ENCODE results near the gene MAS1. TPM values are rescaled to one million over a fixed set of nuclear protein-coding genes. Genes with fewer than 3 reads are reported as not detected.

The MAS1 gene
- polyA plus RNA-seq, 2 of the 4 experiments (the other 2 are of a cell fraction), result not detected

- CTCF ChIA-PET, result no interaction called here
- DNase-seq (ENCODE audit: low read depth in 1 of 2, low spot score in 1 of 2), result no peak
- WGBS (ENCODE audit: missing lambda C conversion rate), result 89% methylated on average over 1 of the region's 3 CpGs
- Histone ChIP-seq H3K4me1 (no peaks in the 10 kb centered on the region), H3K27ac (no peak overlapping the region), H3K4me2 (no peak overlapping the region), H3K4me3 (no peak overlapping the region), H3K9me3 (no peaks in the 10 kb centered on the region)
- FAIRE-seq, result no peak
- ATAC-seq, result no peak
- POLR2A ChIA-PET, result no interaction called here
- TF ChIP-seq CHD2 (IDR thresholded peaks at IDR 0.05; ENCODE audit: low read length, partially characterized antibody), result no peak
- no peak for TF ChIP-seq HOXA7 (CRISPR knock-in tag; IDR thresholded peaks at IDR 0.05)
- TF ChIP-seq FOSB (CRISPR knock-in tag; IDR thresholded peaks at IDR 0.05), result no peak
- no peak for TF ChIP-seq HOXB13 (CRISPR knock-in tag; IDR thresholded peaks at IDR 0.05; ENCODE audit: low read depth)
- TF ChIP-seq BHLHE40 (IDR thresholded peaks at IDR 0.05; ENCODE audit: low read depth, low read length), result no peak
- TF ChIP-seq ZFP36 (IDR thresholded peaks at IDR 0.05; ENCODE audit: borderline replicate concordance, partially characterized antibody), result no peak
- TF ChIP-seq JUNB (IDR thresholded peaks at IDR 0.05), result no peak
- no peak for TF ChIP-seq RNF2 (IDR thresholded peaks at IDR 0.05; ENCODE audit: borderline replicate concordance, low read depth)
- TF ChIP-seq USF2 (IDR thresholded peaks at IDR 0.05), result no peak
- no peak for TF ChIP-seq ELK1 (IDR thresholded peaks at IDR 0.05; ENCODE audit: low read depth, low read length)
- no peak for TF ChIP-seq E2F6 (IDR thresholded peaks at IDR 0.05; ENCODE audit: borderline replicate concordance, low read depth)
- no peak for TF ChIP-seq EHMT2 (IDR thresholded peaks at IDR 0.05; ENCODE audit: low read depth)
- TF ChIP-seq TP53 (CRISPR knock-in tag; IDR thresholded peaks at IDR 0.05), result no peak
- TF ChIP-seq RARB (CRISPR knock-in tag; IDR thresholded peaks at IDR 0.05), result no peak
- TF ChIP-seq EHF (CRISPR knock-in tag; IDR thresholded peaks at IDR 0.05), result no peak
- no peak for TF ChIP-seq EP300 (IDR thresholded peaks at IDR 0.05)
- no peak for TF ChIP-seq CHD4 (IDR thresholded peaks at IDR 0.05; ENCODE audit: borderline replicate concordance)
- TF ChIP-seq POLR2A (IDR thresholded peaks at IDR 0.05; ENCODE audit: low read length), result no peak
Observed at GRCh38 chr6:159893064-159893463, 2.3 kb downstream of the MAS1 start.

- Histone ChIP-seq H3K4me2 (no peak overlapping the region), H3K4me3 (no peak overlapping the region), H3K27ac (no peak overlapping the region), H3K9me3 (no peaks in the 10 kb centered on the region), H3K4me1 (peaks cover 10% of the 10 kb centered on the region)
- no peak for TF ChIP-seq USF2 (IDR thresholded peaks at IDR 0.05)
- TF ChIP-seq EHMT2 (IDR thresholded peaks at IDR 0.05; ENCODE audit: low read depth), result no peak
- TF ChIP-seq ELK1 (IDR thresholded peaks at IDR 0.05; ENCODE audit: low read depth, low read length), result no peak
- TF ChIP-seq FOSL2 (IDR thresholded peaks at IDR 0.05), result no peak
- no peak for TF ChIP-seq FOSL2 (CRISPR knock-in tag; IDR thresholded peaks at IDR 0.05)
- TF ChIP-seq FOXS1 (CRISPR knock-in tag; IDR thresholded peaks at IDR 0.05), result no peak
- TF ChIP-seq CHD4 (IDR thresholded peaks at IDR 0.05; ENCODE audit: borderline replicate concordance), result no peak
- TF ChIP-seq RNF2 (IDR thresholded peaks at IDR 0.05; ENCODE audit: borderline replicate concordance, low read depth), result no peak
- TF ChIP-seq RAD21 (conservative IDR thresholded peaks at IDR 0.05 in 1 of 2, IDR thresholded peaks at IDR 0.05 in 1 of 2), result no peak
- TF ChIP-seq CHD2 (IDR thresholded peaks at IDR 0.05; ENCODE audit: low read length, partially characterized antibody), result no peak
- no peak for TF ChIP-seq CBX8 (IDR thresholded peaks at IDR 0.05)
- TF ChIP-seq ZNF302 (CRISPR knock-in tag; IDR thresholded peaks at IDR 0.05), result no peak
- ATAC-seq (no peak), DNase-seq (ENCODE audit: low read depth in 1 of 2, low spot score in 1 of 2) (no peak), FAIRE-seq (no peak)
- WGBS (ENCODE audit: missing lambda C conversion rate), result 30% methylated on average over 4 of the region's 4 CpGs
- ChIA-PET POLR2A (no interaction called here), CTCF (interaction anchor here (1.1 to 1.2 kb wide), 2 partner anchors 32 to 38 kb away, joined by 3 read pairs; no protein-coding TSS in a partner anchor)
Observed at GRCh38 chr6:159894991-159895390, 4.2 kb downstream of the MAS1 start.
